Measurements from ENCODE around the gene AKT1. TPM values are rescaled to one million over a fixed set of nuclear protein-coding genes. Genes with fewer than 3 reads are reported as not detected.

The AKT1 gene
- total and polyA plus RNA-seq, 2 of the 4 experiments (the other 2 are of a cell fraction), result 193 to 221 TPM

- TF ChIP-seq MXI1 (IDR thresholded peaks at IDR 0.05; ENCODE audit: borderline replicate concordance, low read depth, low read length), result no peak
- no peak for TF ChIP-seq MAFK (IDR thresholded peaks at IDR 0.05; ENCODE audit: low read depth, low read length)
Observed at GRCh38 chr14:104798300-104799243, 3.0 kb upstream of the AKT1 start (continued).

DNA sequence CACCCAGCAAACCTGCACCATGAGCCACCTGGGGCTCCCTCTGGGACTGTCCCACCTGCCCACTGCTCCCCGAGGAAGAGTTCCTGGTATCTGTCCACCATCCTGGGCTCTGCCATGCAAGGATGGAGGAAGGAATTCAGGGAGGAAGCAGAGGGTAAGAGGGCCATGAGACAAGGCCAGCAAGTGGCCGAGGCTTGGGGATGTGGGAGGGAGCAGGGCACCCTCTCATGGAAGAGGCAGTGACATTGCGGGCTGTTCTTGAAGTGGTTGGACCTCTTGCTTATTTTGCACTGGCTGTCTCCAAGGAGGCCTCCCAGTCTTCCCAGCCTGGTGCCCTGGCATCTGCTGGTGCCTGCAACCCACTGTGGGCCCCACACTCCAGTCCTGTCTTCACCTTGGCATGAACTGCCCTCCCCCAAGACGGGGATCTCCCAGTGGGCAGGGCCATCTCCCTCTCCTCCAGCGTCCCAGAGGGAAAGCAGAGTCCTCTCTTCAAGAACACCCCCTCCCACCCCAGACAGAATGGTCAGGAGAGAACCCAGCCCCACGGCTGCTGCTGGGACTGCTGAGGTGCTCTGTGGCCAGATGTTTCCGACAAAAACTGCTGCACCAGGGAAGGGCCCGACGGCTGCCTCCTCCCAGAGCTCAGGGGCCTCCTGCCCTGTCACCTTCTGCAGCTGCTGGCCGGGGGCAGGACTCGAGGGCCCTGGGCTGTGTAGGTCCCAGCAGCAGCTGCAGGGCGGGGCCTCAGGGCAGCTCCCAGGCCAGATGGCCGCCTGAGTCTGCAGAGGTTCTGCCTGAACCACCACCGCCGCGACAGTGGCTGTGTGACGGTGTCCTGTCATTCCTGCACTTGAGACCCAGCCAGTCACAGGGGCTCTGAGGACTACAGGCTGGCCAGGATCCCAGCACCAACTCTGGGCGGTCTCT, 1.8 kb upstream of the AKT1 start:
- Histone ChIP-seq H2BK120ac (ENCODE audit: low read depth, low read length) (no peak overlapping the region), H3K4me3 (ENCODE audit: insufficient read depth, low read depth, low read length) (no peak overlapping the region), H2AK9ac (replicated peaks; ENCODE audit: low read depth, low read length, poor library complexity) (peak overlapping the region; percentile 83), H3K9ac (ENCODE audit: low read depth, low read length) (no peak overlapping the region), H2BK20ac (ENCODE audit: low read depth, low read length) (no peak overlapping the region), H3K9me1 (ENCODE audit: insufficient read depth, low read length) (peaks cover 10% of the 10 kb centered on the region), H2AFZ (replicated peaks; ENCODE audit: low read length, poor library complexity) (peak overlapping the region; percentile 68), H4K5ac (ENCODE audit: low read depth, low read length) (no peak overlapping the region), H3K18ac (ENCODE audit: low read depth, low read length) (no peak overlapping the region), H3K9me3 (ENCODE audit: control insufficient read depth, insufficient read depth, low read length) (no peaks in the 10 kb centered on the region), H3K4ac (ENCODE audit: low read depth, low read length) (no peak overlapping the region), H3K79me1 (ENCODE audit: low read depth in 1 of 2, low read length in 2 of 2) (peaks cover 0 to 32% of the 10 kb centered on the region in 2 experiments; a peak in 3 of 4 replicates), H2AK5ac (ENCODE audit: low read depth, low read length) (no peak overlapping the region), H2BK15ac (ENCODE audit: low read depth, low read length) (no peak overlapping the region), H3K14ac (replicated peaks; ENCODE audit: low read depth, low read length) (no peak overlapping the region), H4K20me1 (ENCODE audit: insufficient read depth, low read length) (peaks cover 25% of the 10 kb centered on the region), H3K27me3 (ENCODE audit: control insufficient read depth, insufficient read depth, low read length) (no peaks in the 10 kb centered on the region), H4K8ac (ENCODE audit: low read depth in 2 of 2, low read length in 2 of 2) (no peak overlapping the region), H3K4me1 (ENCODE audit: control insufficient read depth, insufficient read depth, low read length) (peaks cover 32% of the 10 kb centered on the region), H2BK5ac (ENCODE audit: low read depth, low read length, poor library complexity, severe bottlenecking) (no peak overlapping the region), H3K27ac (ENCODE audit: insufficient read depth, low read length) (no peak overlapping the region), H4K91ac (ENCODE audit: insufficient read depth, low read depth, low read length) (no peak overlapping the region), H3K4me2 (ENCODE audit: low read depth, low read length) (no peak overlapping the region), H3K23ac (ENCODE audit: low read depth, low read length) (no peak overlapping the region), H3K36me3 (ENCODE audit: control insufficient read depth, insufficient read depth, low read length) (peaks cover 3% of the 10 kb centered on the region; the same call in 1 of the 2 replicates), H3K56ac (ENCODE audit: extremely low read depth, insufficient read depth, low read length) (no peak overlapping the region)
- dilution Hi-C loops (cut with HindIII; ENCODE audit: low sequenced_read_pairs, unreplicated experiment), result no loop called here
- POLR2A ChIA-PET (ENCODE audit: unreplicated experiment), result no interaction called here
- no peak for ATAC-seq (ENCODE audit: low read depth)
- intact Hi-C loops (cut with micrococcal nuclease), result no loop called here
- DNase-seq, result no peak
- WGBS, 2 experiments (ENCODE audit: extremely low coverage in 2 of 2, insufficient read length in 1 of 2), result 34% methylated on average over 8 of the region's 18 CpGs; no CpG with 5 or more reads in 1 of the 2 experiments
- in situ Hi-C loops (cut with MboI; ENCODE audit: low sequenced_read_pairs), result no loop called here
- CTCF ChIA-PET, result no interaction called here
- no TSS peak for BruUV-seq (replicated peaks)
- no peak for TF ChIP-seq FOS (IDR thresholded peaks at IDR 0.05; ENCODE audit: low read depth, low read length)
- TF ChIP-seq POLR2A (IDR thresholded peaks at IDR 0.05; ENCODE audit: low read depth, low read length), result no peak
- TF ChIP-seq RCOR1 (IDR thresholded peaks at IDR 0.05; ENCODE audit: insufficient replicate concordance, low read length), result no peak
- TF ChIP-seq BHLHE40 (IDR thresholded peaks at IDR 0.05; ENCODE audit: low read depth, low read length), result no peak
- TF ChIP-seq, protein P1, sequence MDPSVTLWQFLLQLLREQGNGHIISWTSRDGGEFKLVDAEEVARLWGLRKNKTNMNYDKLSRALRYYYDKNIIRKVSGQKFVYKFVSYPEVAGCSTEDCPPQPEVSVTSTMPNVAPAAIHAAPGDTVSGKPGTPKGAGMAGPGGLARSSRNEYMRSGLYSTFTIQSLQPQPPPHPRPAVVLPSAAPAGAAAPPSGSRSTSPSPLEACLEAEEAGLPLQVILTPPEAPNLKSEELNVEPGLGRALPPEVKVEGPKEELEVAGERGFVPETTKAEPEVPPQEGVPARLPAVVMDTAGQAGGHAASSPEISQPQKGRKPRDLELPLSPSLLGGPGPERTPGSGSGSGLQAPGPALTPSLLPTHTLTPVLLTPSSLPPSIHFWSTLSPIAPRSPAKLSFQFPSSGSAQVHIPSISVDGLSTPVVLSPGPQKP (IDR thresholded peaks at IDR 0.05; ENCODE audit: borderline replicate concordance, low read depth, low read length), result no peak
- no peak for TF ChIP-seq MAFK (IDR thresholded peaks at IDR 0.05; ENCODE audit: low read depth, low read length)
- no peak for TF ChIP-seq RFX5 (IDR thresholded peaks at IDR 0.05; ENCODE audit: low read depth, low read length)
- no peak for TF ChIP-seq MAZ (IDR thresholded peaks at IDR 0.05; ENCODE audit: borderline replicate concordance, low read depth, low read length)
- no peak for TF ChIP-seq CEBPB (IDR thresholded peaks at IDR 0.05; ENCODE audit: low read depth, low read length)
- TF ChIP-seq MXI1 (IDR thresholded peaks at IDR 0.05; ENCODE audit: borderline replicate concordance, low read depth, low read length), result no peak
